Airway epithelial cell (primary cell): ENCODE data around the gene FOXS1. TPM values are rescaled to one million over a fixed set of nuclear protein-coding genes. Genes with fewer than 3 reads are reported as not detected.

ENCODE experiments used
- total RNA-seq: library from RNA; depleted of rRNA; stranded (reverse); fragments of >200 nt; gene quantifications from 2 replicates; pipeline ENCODE4 v1.2.3, GENCODE V29; 2015

FOXS1 gene
- not detected in 2 replicates for total RNA-seq

DNA sequence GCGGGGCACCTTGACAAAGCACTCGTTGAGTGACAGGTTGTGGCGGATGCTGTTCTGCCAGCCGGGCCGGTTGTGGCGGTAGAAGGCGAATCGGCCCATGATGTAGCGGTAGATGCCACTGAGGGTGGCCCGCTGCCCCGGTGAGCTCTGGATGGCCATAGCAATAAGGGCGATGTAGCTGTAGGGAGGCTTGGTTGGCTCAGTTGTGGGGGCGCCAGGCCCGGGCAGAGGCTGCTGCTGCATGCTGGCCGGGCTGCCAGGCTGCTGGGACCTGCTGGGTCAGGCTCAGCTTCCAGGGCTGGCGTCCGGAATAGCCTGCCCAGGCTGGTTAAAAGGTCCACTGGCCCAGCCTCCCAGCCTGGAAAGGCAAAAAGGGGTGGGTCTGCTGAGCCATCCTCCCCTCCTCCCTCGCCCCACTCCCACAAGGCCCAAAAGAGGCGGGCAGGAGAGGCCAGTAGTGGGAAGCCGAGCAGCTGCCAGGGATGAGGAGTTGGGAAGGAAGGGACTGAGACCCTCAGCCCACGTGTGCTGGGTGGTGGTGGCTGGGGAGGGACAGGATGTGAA, at the start of gene FOXS1:
Gene FOXS1 (minus strand): TSS at position 305 of the 564 bp plus-strand sequence. CDS start 62 bp downstream, at position 243.

DNA sequence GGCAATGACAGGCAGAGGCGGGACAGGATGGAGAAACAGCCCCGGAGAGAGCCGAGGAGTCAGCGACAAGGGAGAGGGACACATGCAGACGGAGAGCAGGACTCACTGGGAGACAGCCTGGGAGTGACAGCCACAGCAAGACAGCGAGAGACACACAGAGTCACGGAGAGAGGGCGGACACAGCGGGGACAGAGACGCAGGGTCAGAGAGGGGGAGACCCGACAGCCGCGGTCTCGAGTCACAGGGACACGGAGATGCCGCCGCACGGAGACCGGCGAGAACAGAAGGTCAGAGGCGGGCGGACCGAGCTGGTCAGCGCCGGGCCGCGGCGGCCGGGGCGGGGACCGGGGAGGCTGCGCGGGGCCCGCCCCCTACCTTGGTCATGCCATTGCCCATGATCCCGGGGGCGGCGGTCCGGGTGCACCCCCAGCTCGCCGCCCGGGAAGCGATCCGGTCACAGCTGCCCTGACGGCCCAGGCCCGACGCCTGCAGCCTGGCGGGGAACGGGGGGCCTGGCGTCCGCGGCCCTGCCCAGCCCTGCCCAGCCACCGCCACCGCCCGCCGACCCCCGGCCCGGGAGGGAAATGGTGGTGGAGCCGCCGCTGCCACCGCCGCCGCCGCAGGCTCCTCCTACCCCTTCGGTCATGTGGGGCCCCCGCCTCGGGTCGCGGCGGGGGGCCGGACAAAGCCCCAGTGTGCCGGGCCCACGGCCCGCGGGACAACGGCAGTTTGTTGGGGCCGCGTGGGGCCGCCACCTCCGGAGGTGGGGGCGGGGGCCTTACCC, 24.7 kb upstream of the FOXS1 start, which contains the start of the genes DUSP15 and TTLL9:
Gene DUSP15 (minus strand): TSS at position 586 of the 784 bp plus-strand sequence. CDS start 190 bp downstream, at position 396.
Gene TTLL9 (plus strand): TSS at position 693 of the 784 bp plus-strand sequence. CDS start 493 bp downstream, outside the sequence.

GRCh38 chr20:31819083-31819784, 26.2 kb downstream of the FOXS1 start, which contains the start of gene MYLK2:
Gene MYLK2, plus strand, starts transcription at chr20:31819356. Its CDS starts 225 bp downstream, at chr20:31819581.

Other genes starting within 250 kb of the FOXS1 start
- gene ID1, start 240.3 kb downstream of the FOXS1 start, total RNA-seq = 651 and 673 TPM in 2 replicates
- not detected in 2 replicates for gene COX4I2, start 207.7 kb downstream of the FOXS1 start, total RNA-seq
- gene BCL2L1, start 122.7 kb downstream of the FOXS1 start, total RNA-seq = 72.1 and 98.5 TPM in 2 replicates
- 55.3 and 62.2 TPM in 2 replicates for gene TPX2, start 106.3 kb downstream of the FOXS1 start, total RNA-seq
- gene MYLK2, start 26.2 kb downstream of the FOXS1 start, total RNA-seq = not detected in 2 replicates
- gene DUSP15, start 24.9 kb upstream of the FOXS1 start, total RNA-seq = not detected in 2 replicates
- not detected in 2 replicates for gene TTLL9, start 25.0 kb upstream of the FOXS1 start, total RNA-seq
- gene PDRG1, start 106.4 kb upstream of the FOXS1 start, total RNA-seq = 13.0 and 18.0 TPM in 2 replicates
- gene XKR7, start 122.5 kb upstream of the FOXS1 start, total RNA-seq = not detected in 2 replicates
- not detected in 2 replicates for gene CCM2L, start 164.8 kb upstream of the FOXS1 start, total RNA-seq
- gene HCK, start 206.6 kb upstream of the FOXS1 start, total RNA-seq = not detected in 2 replicates